Mesenchymal stem cell (in vitro differentiated cells and primary cell): ENCODE results near the gene THBS1.

Experiments used
- DNase-seq: peaks from one replicate; pipeline ENCODE4 v3.0.0-alpha.2; 2013
- H2AFZ ChIP-seq: one replicate; pipeline ENCODE4 v1.6.1; 2013; ENCODE audit warnings: low read depth, mild to moderate bottlenecking, control low read depth, inconsistent platforms, low read length, moderate library complexity
- H2AK5ac ChIP-seq: 2 replicates; pipeline ENCODE4 v1.6.1; 2013; ENCODE audit warnings: low read length, moderate library complexity, mild to moderate bottlenecking, inconsistent platforms; ENCODE audit not compliant: severe bottlenecking
- H2BK120ac ChIP-seq: one replicate; pipeline ENCODE4 v1.6.1; 2013; ENCODE audit warnings: low read depth, mild to moderate bottlenecking, inconsistent platforms, low read length, moderate library complexity
- H2BK12ac ChIP-seq, 2 experiments: one replicate each; pipeline ENCODE4 v1.6.1; 2013; ENCODE audit warnings: inconsistent platforms in 2 of 2, low read length in 2 of 2, mild to moderate bottlenecking in 2 of 2, moderate library complexity in 2 of 2, control low read depth in 1 of 2
- H2BK15ac ChIP-seq: one replicate; pipeline ENCODE4 v1.6.1; 2013; ENCODE audit warnings: mild to moderate bottlenecking, low read depth, inconsistent platforms; ENCODE audit not compliant: poor library complexity, severe bottlenecking
- H2BK5ac ChIP-seq: 2 replicates; pipeline ENCODE4 v1.6.1; 2013; ENCODE audit warnings: low read depth, mild to moderate bottlenecking, low read length, control low read depth, inconsistent platforms; ENCODE audit not compliant: poor library complexity, severe bottlenecking
- H3K14ac ChIP-seq, 2 experiments: one replicate each; pipeline ENCODE4 v1.6.1; 2013; ENCODE audit warnings: inconsistent platforms in 2 of 2, low read length in 2 of 2, control low read depth in 1 of 2, mild to moderate bottlenecking in 1 of 2, moderate library complexity in 1 of 2
- H3K18ac ChIP-seq, 2 experiments: one replicate each; pipeline ENCODE4 v1.6.1; 2013; ENCODE audit warnings: inconsistent platforms in 2 of 2, low read length in 2 of 2, control low read depth in 1 of 2, low read depth in 1 of 2, mild to moderate bottlenecking in 1 of 2
- H3K23ac ChIP-seq, 2 experiments: one replicate each; pipeline ENCODE4 v1.6.1; 2013; ENCODE audit warnings: inconsistent platforms in 2 of 2, low read length in 2 of 2, mild to moderate bottlenecking in 2 of 2, moderate library complexity in 2 of 2, control low read depth in 1 of 2
- H3K27ac ChIP-seq: 2 replicates; pipeline ENCODE4 v1.5.1; 2013; ENCODE audit warnings: mild to moderate bottlenecking, moderate library complexity, low read length, control low read depth, inconsistent platforms; ENCODE audit not compliant: poor library complexity, severe bottlenecking
- H3K27me3 ChIP-seq, 2 experiments: 2 replicates each; pipeline versions ENCODE4 v1.6.1 to v1.7.0; 2013; ENCODE audit warnings: low read length in 2 of 2, mild to moderate bottlenecking in 2 of 2, moderate library complexity in 2 of 2, control low read depth in 1 of 2, inconsistent platforms in 1 of 2; ENCODE audit not compliant: control insufficient read depth in 1 of 2, insufficient read depth in 1 of 2
- H3K36me3 ChIP-seq, 2 experiments: 2 replicates each; pipeline versions ENCODE4 v1.6.1 to v1.7.0; 2013; ENCODE audit warnings: low read length in 2 of 2, control low read depth in 1 of 2, inconsistent platforms in 1 of 2, low read depth in 1 of 2, mild to moderate bottlenecking in 1 of 2; ENCODE audit not compliant: insufficient read depth in 2 of 2, control insufficient read depth in 1 of 2
- H3K4ac ChIP-seq, 2 experiments: one replicate each; pipeline ENCODE4 v1.6.1; 2013; ENCODE audit warnings: inconsistent platforms in 2 of 2, low read length in 2 of 2, mild to moderate bottlenecking in 2 of 2, moderate library complexity in 2 of 2, control low read depth in 1 of 2, low read depth in 1 of 2
- H3K4me1 ChIP-seq: 2 replicates; pipeline ENCODE4 v1.6.1; 2013; ENCODE audit warnings: low read depth, low read length, control low read depth; ENCODE audit not compliant: control insufficient read depth, insufficient read depth
- H3K4me2 ChIP-seq: 2 replicates; pipeline ENCODE4 v1.6.1; 2013; ENCODE audit warnings: low read length, mild to moderate bottlenecking, inconsistent platforms; ENCODE audit not compliant: poor library complexity, severe bottlenecking
- H3K4me3 ChIP-seq, 2 experiments: 2 replicates each; pipeline versions ENCODE4 v1.5.1 to v1.7.0; 2013; ENCODE audit warnings: low read length in 2 of 2, mild to moderate bottlenecking in 2 of 2, control low read depth in 1 of 2, low read depth in 1 of 2; ENCODE audit not compliant: insufficient read depth in 1 of 2
- H3K79me1 ChIP-seq: replicated peaks from 2 replicates; pipeline ENCODE4 v1.6.1; 2013; ENCODE audit warnings: mild to moderate bottlenecking, control low read depth, low read length, inconsistent platforms; ENCODE audit not compliant: poor library complexity, severe bottlenecking
- H3K9ac ChIP-seq: 2 replicates; pipeline ENCODE4 v1.7.0; 2013; ENCODE audit warnings: mild to moderate bottlenecking, low read length, moderate library complexity
- H3K9me3 ChIP-seq: 2 replicates; pipeline ENCODE4 v1.7.0; 2013; ENCODE audit warnings: mild to moderate bottlenecking, low read length; ENCODE audit not compliant: control insufficient read depth
- H4K8ac ChIP-seq: one replicate; pipeline ENCODE4 v1.6.1; 2013; ENCODE audit warnings: inconsistent platforms, mild to moderate bottlenecking, low read length, moderate library complexity
- H4K91ac ChIP-seq: one replicate; pipeline ENCODE4 v1.6.1; 2013; ENCODE audit warnings: mild to moderate bottlenecking, low read length, inconsistent platforms
- WGBS: methylation state at CpG from one replicate; pipeline ENCODE4 v1.1.7; 2013; ENCODE audit warnings: mixed read lengths; 5-methylcytosine and 5-hydroxymethylcytosine counted together

THBS1 gene

GRCh38 chr15:39588531-39589192, 7.8 kb downstream of the THBS1 start:
- H3K4me1 ChIP-seq, result peaks cover 34% of the 10 kb centered on the region
- H2BK5ac ChIP-seq, result no peak overlapping the region
- no peak overlapping the region for H2BK120ac ChIP-seq
- DNase-seq, result peak; percentile 32
- H2AK5ac ChIP-seq, result no peak overlapping the region
- peak overlapping the region; percentile 18 for H3K27ac ChIP-seq
- H3K9ac ChIP-seq, result peak overlapping the region; percentile 8
- no peak overlapping the region for H4K91ac ChIP-seq
- no peak overlapping the region for H3K4ac ChIP-seq
- no peak overlapping the region for H2BK15ac ChIP-seq
- H3K9me3 ChIP-seq, result no peaks in the 10 kb centered on the region
- no peak overlapping the region for H4K8ac ChIP-seq
- 94% methylated on average over 13 of the region's 13 CpGs for whole genome bisulfite sequencing
- no peak overlapping the region for H3K18ac ChIP-seq
- H2AFZ ChIP-seq, result no peak overlapping the region
- H3K23ac ChIP-seq, result no peak overlapping the region
- H3K4me2 ChIP-seq, result peak overlapping the region; percentile 12
- peaks cover 60 to 100% of the 10 kb centered on the region in 2 experiments for H3K36me3 ChIP-seq
- no peak overlapping the region for H2BK12ac ChIP-seq
- H3K27me3 ChIP-seq, result no peaks in the 10 kb centered on the region
- no peak overlapping the region for H3K4me3 ChIP-seq
- H3K14ac ChIP-seq, result no peak overlapping the region
- peaks cover 2% of the 10 kb centered on the region for H3K79me1 ChIP-seq

GRCh38 chr15:39589193-39589814, 8.4 kb downstream of the THBS1 start:
- WGBS, result 90% methylated on average over 13 of the region's 14 CpGs
- Histone ChIP-seq H3K14ac (no peak overlapping the region), H2BK5ac (no peak overlapping the region), H3K27ac (peak overlapping the region; percentile 18), H3K4me2 (no peak overlapping the region), H2AK5ac (no peak overlapping the region), H4K91ac (no peak overlapping the region), H2BK12ac (no peak overlapping the region), H2BK120ac (no peak overlapping the region), H3K9me3 (no peaks in the 10 kb centered on the region), H3K9ac (no peak overlapping the region), H4K8ac (no peak overlapping the region), H3K36me3 (peaks cover 57 to 100% of the 10 kb centered on the region in 2 experiments), H3K27me3 (no peaks in the 10 kb centered on the region), H3K23ac (no peak overlapping the region), H3K4me3 (no peak overlapping the region), H3K79me1 (peaks cover 2% of the 10 kb centered on the region), H3K4me1 (peaks cover 32% of the 10 kb centered on the region), H2BK15ac (no peak overlapping the region), H3K18ac (no peak overlapping the region), H3K4ac (no peak overlapping the region), H2AFZ (no peak overlapping the region)
- DNase-seq, result no peak

- Histone ChIP-seq H3K79me1 (peaks cover 2% of the 10 kb centered on the region), H3K9me3 (no peaks in the 10 kb centered on the region), H4K8ac (no peak overlapping the region), H2BK15ac (no peak overlapping the region), H2AFZ (no peak overlapping the region), H3K23ac (no peak overlapping the region), H3K27me3 (no peaks in the 10 kb centered on the region), H2AK5ac (no peak overlapping the region), H3K14ac (no peak overlapping the region), H4K91ac (no peak overlapping the region), H3K9ac (peak overlapping the region; percentile 7), H3K4me2 (no peak overlapping the region), H2BK120ac (no peak overlapping the region), H3K4me1 (peaks cover 32% of the 10 kb centered on the region), H3K4me3 (no peak overlapping the region), H3K18ac (no peak overlapping the region), H3K4ac (no peak overlapping the region), H3K36me3 (peaks cover 57 to 100% of the 10 kb centered on the region in 2 experiments), H3K27ac (peak overlapping the region; percentile 13), H2BK5ac (no peak overlapping the region), H2BK12ac (no peak overlapping the region)
- DNase-seq, result peak; percentile 21
- 97% methylated on average over 12 of the region's 13 CpGs for WGBS
Measured at GRCh38 chr15:39589815-39590644, 9.2 kb downstream of the THBS1 start.
